C4-2B (cell line): Measurements from ENCODE around the gene ACSL4.

Experiments used
- CTCF ChIP-seq: fragments of 450-650 bp; conservative IDR thresholded peaks from 2 replicates; pipeline ENCODE4 v1.5.1; 2017; ENCODE audit warnings: mild to moderate bottlenecking
- ZFX ChIP-seq: fragments of 450-650 bp; IDR thresholded peaks from 2 replicates; pipeline ENCODE4 v1.6.1; 2017

GRCh38 chrX:109600237-109600651, 132.8 kb downstream of the ACSL4 start:
- TF ChIP-seq CTCF (no peak), ZFX (no peak)
